Left kidney (tissue), 2 donors: ENCODE data around the gene EXOC6B. TPM values are rescaled to one million over a fixed set of nuclear protein-coding genes. Genes with fewer than 3 reads are reported as not detected.

Source experiments
- DNase-seq: peaks from one replicate; pipeline ENCODE4 v3.0.0-alpha.2; 2013
- polyA plus RNA-seq: library from polyadenylated mRNA; unstranded; fragments of 120-200 nt; gene quantifications from one replicate; pipeline ENCODE4 v1.2.1, GENCODE V29; 2013; ENCODE audit not compliant: insufficient read length

EXOC6B gene
- polyA plus RNA-seq, 1 donor, result 25.0 TPM

- DNase-seq, result no peak
Measured at GRCh38 chr2:72132981-72133720, 692.7 kb downstream of the EXOC6B start.

- DNase-seq, result no peak
Measured at GRCh38 chr2:72131916-72132841, 693.7 kb downstream of the EXOC6B start.

GRCh38 chr2:72131371-72131891 lies 694.4 kb downstream of the EXOC6B start:
- no peak for DNase-seq

- DNase-seq, result no peak
Measured at GRCh38 chr2:72130659-72131360, 695.0 kb downstream of the EXOC6B start.

GRCh38 chr2:72129681-72130340 lies 696.0 kb downstream of the EXOC6B start:
- DNase-seq, result no peak

- no peak for DNase-seq
Measured at GRCh38 chr2:72128843-72129227, 697.0 kb downstream of the EXOC6B start.

- DNase-seq, result no peak
Measured at GRCh38 chr2:72128059-72128842, 697.6 kb downstream of the EXOC6B start.

- no peak for DNase-seq
Measured at GRCh38 chr2:72127401-72128058, 698.3 kb downstream of the EXOC6B start.

- no peak for DNase-seq
Measured at GRCh38 chr2:72126186-72127100, 699.4 kb downstream of the EXOC6B start.

Other genes with a start within 250 kb of the EXOC6B start
- gene SPR, start 61.4 kb upstream of the EXOC6B start, polyA plus RNA-seq, result 8.5 TPM
- 37.9 TPM for gene EMX1, start 91.5 kb upstream of the EXOC6B start, polyA plus RNA-seq
- 26.3 TPM for gene SFXN5, start 245.7 kb upstream of the EXOC6B start, polyA plus RNA-seq